Spleen (tissue), 11 donors: Measurements from ENCODE around the gene FXYD2. TPM values are rescaled to one million over a fixed set of nuclear protein-coding genes. Genes with fewer than 3 reads are reported as not detected.
A peak's percentile ranks its signal among the peaks of the same experiment; 100 is the strongest.

ENCODE experiments used
- DNase-seq: peaks from one replicate; pipeline ENCODE4 v3.0.0-alpha.2; 2020
- H3K27ac ChIP-seq, 8 donors: fragments of 200-600 bp; sonication (generic) in 7 of 8; 1 replicate in 4 of 8; 2 replicates in 4 of 8; pipeline versions ENCODE4 v1.5.0 to v1.8.0; 2016 to 2021; ENCODE audit warnings: inconsistent platforms in 4 of 8, mild to moderate bottlenecking in 4 of 8, moderate library complexity in 1 of 8
- H3K27me3 ChIP-seq, 7 donors: fragments of 200-600 bp; sonication (generic) in 6 of 7; replicated peaks in 1 of 7; 1 replicate in 4 of 7; 2 replicates in 3 of 7; pipeline versions ENCODE4 v1.5.0 to v1.8.0; 2016 to 2021; ENCODE audit warnings: inconsistent platforms in 3 of 7, mild to moderate bottlenecking in 1 of 7
- H3K36me3 ChIP-seq, 6 donors: fragments of 200-600 bp; sonication (generic) in 5 of 6; 1 replicate in 4 of 6; 2 replicates in 2 of 6; pipeline versions ENCODE4 v1.5.0 to v1.8.0; 2016 to 2021; ENCODE audit warnings: inconsistent platforms in 2 of 6
- H3K4me1 ChIP-seq, 6 donors: fragments of 200-600 bp; sonication (generic) in 5 of 6; 1 replicate in 3 of 6; 2 replicates in 3 of 6; pipeline versions ENCODE4 v1.5.0 to v1.8.0; 2016 to 2021; ENCODE audit warnings: inconsistent platforms in 3 of 6
- H3K4me3 ChIP-seq, 8 donors: fragments of 200-600 bp; sonication (generic) in 7 of 8; 1 replicate in 4 of 8; 2 replicates in 4 of 8; pipeline versions ENCODE4 v1.5.0 to v1.8.0; 2016 to 2021; ENCODE audit warnings: inconsistent platforms in 4 of 8, mild to moderate bottlenecking in 4 of 8, moderate library complexity in 2 of 8
- H3K9me3 ChIP-seq, 8 donors: fragments of 200-600 bp; sonication (generic) in 7 of 8; 1 replicate in 4 of 8; 2 replicates in 4 of 8; pipeline versions ENCODE4 v1.5.0 to v1.8.0; 2016 to 2021; ENCODE audit warnings: inconsistent platforms in 4 of 8
- CTCF ChIP-seq, 11 experiments: fragments of 200-600 bp in 7 of 11; fragments of 450-650 bp in 4 of 11; sonication (generic) in 4 of 11; IDR thresholded peaks in 8 of 11; conservative IDR thresholded peaks in 3 of 11; 1 replicate in 7 of 11; 2 replicates in 4 of 11; pipeline versions ENCODE4 v1.4.0 to v1.8.0; 2016 to 2021; ENCODE audit warnings: antibody characterized with exemption in 11 of 11, inconsistent platforms in 4 of 11, mild to moderate bottlenecking in 1 of 11
- POLR2A ChIP-seq, 3 donors: fragments of 450-650 bp; IDR thresholded peaks; one replicate each; pipeline ENCODE4 v1.5.1; 2017; ENCODE audit warnings: antibody characterized with exemption in 3 of 3, mild to moderate bottlenecking in 1 of 3
- POLR2AphosphoS5 ChIP-seq, 3 donors: sonication (generic); formaldehyde crosslinking; IDR thresholded peaks; one replicate each; pipeline ENCODE4 v1.5.1; 2017; ENCODE audit warnings: antibody characterized with exemption in 3 of 3
- WGBS, 5 donors: extraction: QIAGEN DNeasy Blood & Tissue Kit in 3 of 5; methylation state at CpG; one replicate each; pipeline versions ENCODE4 v1.1.5 to v1.1.7; 2013 to 2018; 5-methylcytosine and 5-hydroxymethylcytosine counted together
- intact Hi-C: fragments of 100-400 bp; cut with DNase I; formaldehyde crosslinking; loops from one replicate; pipeline ENCODE4 v1.15.0; 2023; ENCODE audit warnings: low total_unique reads
- polyA plus RNA-seq, 3 donors: library from polyadenylated mRNA; stranded (reverse); fragments of 200-250 nt; gene quantifications; one replicate each; pipeline ENCODE4 v1.2.1, GENCODE V29; 2013
- total RNA-seq, 7 donors: library from RNA; depleted of rRNA in 3 of 7; stranded (reverse); fragments of >200 nt in 3 of 7; fragmentation: NEBNext Ultra II Directional in 4 of 7; extraction: Animal tissue kit (Norgen Biotek cat#: 25700) in 4 of 7; gene quantifications; one replicate each; pipeline versions ENCODE4 v1.1.0 to v1.2.1, GENCODE V29; 2016 to 2021
- donor health status: healthy with polysubstance abuse.
- donor health status: DM: no; HTN: no; CAD: no; lungs with moderate emphysema.
- donor health status: DM: no; HTN: no; CAD: no.
- donor health status: Bipolar disorder and iron deficiency.
- donor health status: healthy.
- donor health status: DM: no; HTN: no; CAD: no.
- donor health status: DM: yes; HTN: yes; CAD: no.

FXYD2 gene
- total and polyA plus RNA-seq, 10 donors = 4.7 to 20.0 (median 8.0) TPM

GRCh38 chr11:117855912-117856651 lies 31.5 kb upstream of the FXYD2 start:
- WGBS, 5 donors = 76 to 92% (median 89%) methylated on average over 13 of the region's 13 CpGs
- H3K9me3 ChIP-seq = peaks cover 0 to 19% (median 14%) of the 10 kb centered on the region in 8 donors
- intact Hi-C loops = no loop called here
- no peak for TF ChIP-seq POLR2A (IDR thresholded peaks at IDR 0.05)
- H3K27me3 ChIP-seq = no peaks in the 10 kb centered on the region
- H3K36me3 ChIP-seq = peaks cover 0 to 7% (median 0%) of the 10 kb centered on the region in 6 donors
- H3K27ac ChIP-seq = peak overlapping the region in 6 of 8 donors; percentile 35 to 56 (median 41)
- peaks cover 16 to 72% (median 36%) of the 10 kb centered on the region in 6 donors for H3K4me1 ChIP-seq
- DNase-seq = no peak
- H3K4me3 ChIP-seq = no peak overlapping the region

- WGBS, 5 donors = 66 to 83% (median 74%) methylated on average over 12 of the region's 12 CpGs
- Histone ChIP-seq H3K4me3 (no peak overlapping the region), H3K36me3 (peaks cover 0 to 7% (median 0%) of the 10 kb centered on the region in 6 donors), H3K27me3 (no peaks in the 10 kb centered on the region), H3K9me3 (peaks cover 0 to 19% (median 14%) of the 10 kb centered on the region in 8 donors), H3K4me1 (peaks cover 13 to 71% (median 31%) of the 10 kb centered on the region in 6 donors), H3K27ac (peak overlapping the region in 6 of 8 donors; percentile 35 to 56 (median 41))
- DNase-seq = no peak
- TF ChIP-seq POLR2A (IDR thresholded peaks at IDR 0.05) (no peak), CTCF (IDR thresholded peaks at IDR 0.05 in 8 of 11, conservative IDR thresholded peaks at IDR 0.05 in 3 of 11) (no peak), POLR2AphosphoS5 (IDR thresholded peaks at IDR 0.05) (no peak)
- intact Hi-C loops = no loop called here
These were observed 30.8 kb upstream of the FXYD2 start for GRCh38 chr11:117855186-117855845.

- H3K4me3 ChIP-seq = no peak overlapping the region
- peaks cover 0 to 57% (median 20%) of the 10 kb centered on the region in 6 donors for H3K4me1 ChIP-seq
- DNase-seq = no peak
- peak overlapping the region in 3 of 8 donors; percentile 9 to 82 (median 70) for H3K27ac ChIP-seq
- H3K9me3 ChIP-seq = peaks cover 0 to 19% (median 14%) of the 10 kb centered on the region in 8 donors
- TF ChIP-seq POLR2A (IDR thresholded peaks at IDR 0.05) = no peak
- TF ChIP-seq CTCF (IDR thresholded peaks at IDR 0.05 in 8 of 11, conservative IDR thresholded peaks at IDR 0.05 in 3 of 11) = no peak
- no peak for TF ChIP-seq POLR2AphosphoS5 (IDR thresholded peaks at IDR 0.05)
- intact Hi-C loops = no loop called here
- H3K36me3 ChIP-seq = peaks cover 0 to 7% (median 0%) of the 10 kb centered on the region in 6 donors
- no peaks in the 10 kb centered on the region for H3K27me3 ChIP-seq
- 59 to 78% (median 64%) methylated on average over 3 of the region's 3 CpGs for WGBS, 5 donors
These were observed 27.8 kb upstream of the FXYD2 start for GRCh38 chr11:117852309-117852708.

GRCh38 chr11:117851852-117852251 lies 27.3 kb upstream of the FXYD2 start:
- H3K4me1 ChIP-seq = peaks cover 0 to 52% (median 18%) of the 10 kb centered on the region in 6 donors
- 47 to 70% (median 62%) methylated on average over 3 of the region's 3 CpGs for WGBS, 5 donors
- peaks cover 0 to 19% (median 14%) of the 10 kb centered on the region in 8 donors for H3K9me3 ChIP-seq
- no peaks in the 10 kb centered on the region for H3K27me3 ChIP-seq
- no peak for DNase-seq
- H3K36me3 ChIP-seq = peaks cover 0 to 7% (median 0%) of the 10 kb centered on the region in 6 donors
- peak overlapping the region in 5 of 8 donors; percentile 9 to 82 (median 68) for H3K27ac ChIP-seq
- no peak overlapping the region for H3K4me3 ChIP-seq
- TF ChIP-seq POLR2A (IDR thresholded peaks at IDR 0.05) (no peak), CTCF (IDR thresholded peaks at IDR 0.05 in 8 of 11, conservative IDR thresholded peaks at IDR 0.05 in 3 of 11) (no peak), POLR2AphosphoS5 (IDR thresholded peaks at IDR 0.05) (no peak)
- intact Hi-C loops = no loop called here
